K562 (cell line): ENCODE data around the gene MARK3. TPM values are rescaled to one million over a fixed set of nuclear protein-coding genes. Genes with fewer than 3 reads are reported as not detected.

Experiments
- ATAC-seq: fragments of 200-7000 bp; cut with Tn5 transposase; 3 replicates; pipeline ENCODE4 v1.9.1; 2020; ENCODE audit warnings: moderate library complexity
- BruUV-seq: library from RNA; stranded (reverse); fragments of 400-500 nt; replicated peaks from 2 replicates; lab custom pipeline; 2021; lab: Mats Ljungman, UMichigan
- CTCF ChIA-PET: fragments of 300-600 bp; formaldehyde crosslinking; extraction: SDS; loops from one replicate; lab custom pipeline; 2021; ENCODE audit warnings: low intra/inter-chr PET ratio; lab: Yijun Ruan, JAX
- POLR2A ChIA-PET: fragments of 300-600, 350-650 bp; sonication (Branson Sonifier 250); formaldehyde crosslinking; extraction: SDS; loops from one replicate; lab custom pipeline; 2021; ENCODE audit warnings: antibody characterized with exemption, inconsistent platforms; lab: Yijun Ruan, JAX
- DNase-seq, 4 experiments: peaks; one replicate each; pipeline versions ENCODE4 v3.0.0 to v3.0.0-alpha.2; 2011 to 2018; ENCODE audit warnings: low spot score in 3 of 4, mixed read lengths in 3 of 4; ENCODE audit errors: extremely low read depth in 1 of 4
- FAIRE-seq: peaks from 2 replicates; lab custom pipeline; 2011; peaks lifted over from hg19 to GRCh38; lab: Jason Lieb, UNC
- H2AFZ ChIP-seq: 2 replicates; pipeline ENCODE4 v1.6.0; 2011; ENCODE audit warnings: low read depth, low read length, control low read depth, inconsistent platforms
- H3K27ac ChIP-seq: fragments of 200-600 bp; 3 replicates; pipeline ENCODE4 v1.8.0; 2011; ENCODE audit warnings: low read depth, mild to moderate bottlenecking, control low read depth, inconsistent platforms, low read length, moderate library complexity, mixed read lengths; ENCODE audit errors: extremely low read depth
- H3K27me3 ChIP-seq, 2 experiments: fragments of 300-600 bp in 1 of 2; 2 replicates in 1 of 2; 3 replicates in 1 of 2; pipeline versions ENCODE4 v1.6.0 to v1.8.0; 2011; ENCODE audit warnings: inconsistent platforms in 2 of 2, low read length in 2 of 2, mild to moderate bottlenecking in 1 of 2, mixed read lengths in 1 of 2, moderate library complexity in 1 of 2; ENCODE audit not compliant: control insufficient read depth in 2 of 2, insufficient read depth in 2 of 2
- H3K36me3 ChIP-seq: fragments of 300-600 bp; 3 replicates; pipeline ENCODE4 v1.8.0; 2011; ENCODE audit warnings: mild to moderate bottlenecking, low read length, inconsistent platforms; ENCODE audit not compliant: control insufficient read depth, insufficient read depth
- H3K4me1 ChIP-seq, 2 experiments: fragments of 200-600 bp in 1 of 2; replicated peaks in 1 of 2; 2 replicates in 1 of 2; 3 replicates in 1 of 2; pipeline versions ENCODE4 v1.5.1 to v1.8.0; 2011; ENCODE audit warnings: inconsistent platforms in 2 of 2, low read length in 2 of 2, mild to moderate bottlenecking in 1 of 2, mixed read lengths in 1 of 2, moderate library complexity in 1 of 2; ENCODE audit not compliant: control insufficient read depth in 2 of 2, insufficient read depth in 2 of 2
- H3K4me2 ChIP-seq: 2 replicates; pipeline ENCODE4 v1.6.1; 2011; ENCODE audit warnings: low read length, control low read depth, inconsistent platforms, mixed read lengths; ENCODE audit not compliant: insufficient read depth
- H3K4me3 ChIP-seq: fragments of 200-600 bp; sonication (generic), shearing (Covaris generic); 2 replicates; pipeline ENCODE4 v1.5.1; 2016; ENCODE audit warnings: control low read depth, inconsistent platforms
- H3K79me2 ChIP-seq: fragments of 200-600 bp; 3 replicates; pipeline ENCODE4 v1.8.0; 2011; ENCODE audit warnings: low read length, inconsistent platforms; ENCODE audit not compliant: control insufficient read depth, insufficient read depth
- H3K9ac ChIP-seq, 2 experiments: 2 replicates each; pipeline versions ENCODE4 v1.6.0 to v1.6.1; 2011; ENCODE audit warnings: low read depth in 2 of 2, low read length in 2 of 2, control low read depth in 1 of 2, inconsistent platforms in 1 of 2, mild to moderate bottlenecking in 1 of 2, mixed read lengths in 1 of 2; ENCODE audit not compliant: insufficient read depth in 1 of 2
- H3K9me1 ChIP-seq: one replicate; pipeline ENCODE4 v1.6.0; 2011; ENCODE audit warnings: inconsistent platforms, mild to moderate bottlenecking, low read length, moderate library complexity; ENCODE audit not compliant: control insufficient read depth, insufficient read depth
- H3K9me3 ChIP-seq: replicated peaks from 2 replicates; pipeline ENCODE4 v1.5.1; 2011; ENCODE audit warnings: low read depth, low read length, inconsistent platforms; ENCODE audit not compliant: control insufficient read depth, insufficient read depth
- H4K20me1 ChIP-seq: replicated peaks from 2 replicates; pipeline ENCODE4 v1.6.1; 2011; ENCODE audit warnings: low read length, inconsistent platforms, mixed read lengths; ENCODE audit not compliant: control insufficient read depth, insufficient read depth
- AFF1 ChIP-seq, 2 experiments: fragments of 450-650 bp; IDR thresholded peaks; 2 replicates each; pipeline ENCODE4 v1.6.1; 2018; ENCODE audit warnings: mild to moderate bottlenecking in 2 of 2, low read depth in 1 of 2; ENCODE audit not compliant: partially characterized antibody in 2 of 2
- ARID3A ChIP-seq: IDR thresholded peaks from 2 replicates; pipeline ENCODE4 v1.6.1; 2012; ENCODE audit warnings: low read depth, low read length, improper control_type of control experiment, borderline replicate concordance
- CREM ChIP-seq: IDR thresholded peaks from 2 replicates; pipeline ENCODE4 v1.6.1; 2014; ENCODE audit warnings: antibody characterized with exemption, low read depth
- GATAD2A ChIP-seq: fragments of 450-650 bp; IDR thresholded peaks from 2 replicates; pipeline ENCODE4 v1.6.1; 2017
- GTF2F1 ChIP-seq: IDR thresholded peaks from 2 replicates; pipeline ENCODE4 v1.6.1; 2011; ENCODE audit warnings: low read depth, low read length, improper control_type of control experiment
- KDM5B ChIP-seq: fragments of 200-600 bp; sonication (generic); IDR thresholded peaks from 2 replicates; pipeline ENCODE4 v1.6.1; 2012; ENCODE audit warnings: low read depth, mild to moderate bottlenecking, moderate library complexity, low read length, control low read depth, inconsistent platforms; ENCODE audit not compliant: insufficient replicate concordance
- ZKSCAN1 ChIP-seq: fragments of 150-350 bp; IDR thresholded peaks from 2 replicates; pipeline ENCODE4 v1.6.1; 2016; ENCODE audit warnings: low read depth, low read length
- WGBS: fragments of 100-300 bp; shearing (Covaris generic); methylation state at CpG from one replicate; pipeline ENCODE4 v1.1.6; 2016; ENCODE audit warnings: low coverage, mixed read lengths; ENCODE audit not compliant: insufficient coverage; ENCODE audit errors: missing lambda C conversion rate; 5-methylcytosine and 5-hydroxymethylcytosine counted together
- in situ Hi-C: fragments of 300-500 bp; cut with MboI; formaldehyde crosslinking; loops from 4 replicates; pipeline ENCODE4 v1.15.0; 2018; ENCODE audit warnings: inconsistent platforms, mixed read lengths
- intact Hi-C: fragments of 100-400 bp; cut with micrococcal nuclease; formaldehyde crosslinking; loops from 2 replicates; pipeline ENCODE4 v1.14.2; 2022
- polyA plus RNA-seq, 8 experiments: library from polyadenylated mRNA; depleted of rRNA in 4 of 8; stranded (reverse) in 5 of 8; unstranded in 3 of 8; fragments of >200 nt; fragmentation: Nextera tagmentation in 2 of 8; fragmentation: Illumina TruSeq in 1 of 8; extraction: Ambion mirVana in 2 of 8; extraction: Trizol in 1 of 8; gene quantifications; 2 replicates each; pipeline versions ENCODE4 v1.2.1 to v1.2.3, GENCODE V29; 2011 to 2014; ENCODE audit warnings: inconsistent platforms in 1 of 8, missing spikeins in 1 of 8
- total RNA-seq, 7 experiments: library from RNA; depleted of rRNA in 6 of 7; stranded (reverse); fragments of >200 nt in 6 of 7; fragmentation: Illumina TruSeq in 2 of 7; extraction: Trizol in 2 of 7; gene quantifications; 2 replicates each; pipeline versions ENCODE4 v1.2.1 to v1.2.3, GENCODE V29; 2011 to 2021; ENCODE audit warnings: low replicate concordance in 1 of 7
- TF ChIP-seq, protein P1 (sequence below): sonication (generic); IDR thresholded peaks from 2 replicates; pipeline ENCODE4 v1.6.1; 2016
- TF ChIP-seq, protein P2 (sequence below), 2 experiments: fragments of 200-800 bp in 1 of 2; sonication (Bioruptor generic) in 1 of 2; sonication (generic) in 1 of 2; formaldehyde crosslinking in 1 of 2; IDR thresholded peaks in 1 of 2; conservative IDR thresholded peaks in 1 of 2; 2 replicates each; pipeline versions ENCODE4 v1.5.0 to v1.6.1; 2016 to 2020; ENCODE audit warnings: missing compliant biosample characterization in 1 of 2, missing genetic modification characterization in 1 of 2, missing genetic modification reagents in 1 of 2

MARK3 gene
- total and polyA plus RNA-seq, 9 of the 15 experiments (the other 6 are each of a cell fraction or from before 2014, with no cell fraction given), result 10.1 to 68.7 (median 56.3) TPM

DNA sequence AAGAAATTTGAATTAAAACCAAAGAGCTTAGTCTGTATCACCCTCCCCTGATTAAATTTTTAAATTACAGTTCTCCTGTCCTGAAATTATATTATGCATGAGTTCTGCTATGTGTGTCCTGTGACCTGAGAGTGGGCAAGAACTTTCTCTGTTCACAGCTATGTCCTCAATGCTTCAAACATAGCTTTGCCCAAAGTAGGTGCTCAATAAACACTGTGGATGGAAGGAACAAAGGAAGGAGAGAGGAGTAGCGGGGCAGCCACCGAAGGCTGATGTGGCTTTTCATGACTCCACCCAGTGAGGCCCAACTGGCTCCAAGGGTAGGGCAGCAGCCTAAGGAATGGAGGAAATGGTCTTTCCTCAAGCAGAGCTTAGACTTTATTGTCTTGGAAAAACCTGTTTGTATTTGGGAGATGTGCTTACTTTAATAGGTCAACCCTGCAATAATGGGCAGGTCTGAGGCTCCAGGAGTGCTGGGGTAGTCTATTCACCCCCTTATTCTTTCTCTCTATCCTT, 7.6 kb upstream of the MARK3 start (continued):
- peak in 1 of 2 experiments; percentile 7 for TF ChIP-seq AFF1 (IDR thresholded peaks at IDR 0.05; ENCODE audit: low read depth in 1 of 2, partially characterized antibody in 2 of 2)

GRCh38 chr14:103378038-103378854, 7.0 kb upstream of the MARK3 start:
- WGBS, result 22% methylated on average over 10 of the region's 14 CpGs
- Histone ChIP-seq H3K9ac (peak overlapping the region; percentile 48 to 77; a peak in 2 of 4 replicates), H3K4me3 (no peak overlapping the region), H3K4me1 (peaks cover 27% of the 10 kb centered on the region in 2 experiments; a peak in 4 of 5 replicates), H3K79me2 (no peaks in the 10 kb centered on the region), H3K36me3 (no peaks in the 10 kb centered on the region), H4K20me1 (no peaks in the 10 kb centered on the region), H3K9me3 (no peaks in the 10 kb centered on the region), H2AFZ (peak overlapping the region; percentile 41), H3K4me2 (peak overlapping the region; percentile 64), H3K9me1 (no peaks in the 10 kb centered on the region), H3K27ac (peak overlapping the region; percentile 69), H3K27me3 (no peaks in the 10 kb centered on the region)
- POLR2A ChIA-PET, result interaction anchor here (0.7 to 2.7 kb wide), 10 partner anchors 9 to 613 kb away, joined by 3 to 21 read pairs (median 8); partner anchors contain the start of gene EIF5
- CTCF ChIA-PET, result no interaction called here
- peak; percentile 62 to 94 (median 77) for DNase-seq
- peak; percentile 100 for FAIRE-seq
- in situ Hi-C loops, result no loop called here
- BruUV-seq, result no TSS peak
- intact Hi-C loops, result no loop called here
- ATAC-seq, result peak; percentile 99
- TF ChIP-seq CREM (peak; percentile 95), KDM5B (peak; percentile 57), ZKSCAN1 (peak; percentile 63; the same call in 1 of the 2 replicates), GATAD2A (peak; percentile 80; the same call in 1 of the 2 replicates), ARID3A (0 out of 2 replicates have a peak, but pooled peaks have one; percentile 55), GTF2F1 (no peak)
- TF ChIP-seq, protein P1, sequence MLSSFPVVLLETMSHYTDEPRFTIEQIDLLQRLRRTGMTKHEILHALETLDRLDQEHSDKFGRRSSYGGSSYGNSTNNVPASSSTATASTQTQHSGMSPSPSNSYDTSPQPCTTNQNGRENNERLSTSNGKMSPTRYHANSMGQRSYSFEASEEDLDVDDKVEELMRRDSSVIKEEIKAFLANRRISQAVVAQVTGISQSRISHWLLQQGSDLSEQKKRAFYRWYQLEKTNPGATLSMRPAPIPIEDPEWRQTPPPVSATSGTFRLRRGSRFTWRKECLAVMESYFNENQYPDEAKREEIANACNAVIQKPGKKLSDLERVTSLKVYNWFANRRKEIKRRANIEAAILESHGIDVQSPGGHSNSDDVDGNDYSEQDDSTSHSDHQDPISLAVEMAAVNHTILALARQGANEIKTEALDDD, result peak; percentile 71
- TF ChIP-seq, protein P2, sequence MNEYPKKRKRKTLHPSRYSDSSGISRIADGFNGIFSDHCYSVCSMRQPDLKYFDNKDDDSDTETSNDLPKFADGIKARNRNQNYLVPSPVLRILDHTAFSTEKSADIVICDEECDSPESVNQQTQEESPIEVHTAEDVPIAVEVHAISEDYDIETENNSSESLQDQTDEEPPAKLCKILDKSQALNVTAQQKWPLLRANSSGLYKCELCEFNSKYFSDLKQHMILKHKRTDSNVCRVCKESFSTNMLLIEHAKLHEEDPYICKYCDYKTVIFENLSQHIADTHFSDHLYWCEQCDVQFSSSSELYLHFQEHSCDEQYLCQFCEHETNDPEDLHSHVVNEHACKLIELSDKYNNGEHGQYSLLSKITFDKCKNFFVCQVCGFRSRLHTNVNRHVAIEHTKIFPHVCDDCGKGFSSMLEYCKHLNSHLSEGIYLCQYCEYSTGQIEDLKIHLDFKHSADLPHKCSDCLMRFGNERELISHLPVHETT (CRISPR knock-in tag; conservative IDR thresholded peaks at IDR 0.05 in 1 of 2, IDR thresholded peaks at IDR 0.05 in 1 of 2), result peak in 1 of 2 experiments; percentile 77; a peak in 1 of 4 replicates
